Measurements from ENCODE around the gene UST.

The UST gene

GRCh38 chr6:149065658-149066556, 319.1 kb downstream of the UST start:
- in situ Hi-C loops (cut with HindIII; ENCODE audit: low pct_ligation_motif_present, low sequenced_read_pairs): no loop called here
- H3K27ac ChIP-seq: no peak overlapping the region
- no peak overlapping the region for H3K4me3 ChIP-seq (ENCODE audit: low read depth, low read length)
- no peak for DNase-seq
- no peaks in the 10 kb centered on the region for H3K27me3 ChIP-seq (replicated peaks)
- no peaks in the 10 kb centered on the region for H3K36me3 ChIP-seq (replicated peaks)
- TF ChIP-seq CTCF (IDR thresholded peaks at IDR 0.05; ENCODE audit: low read depth, low read length, missing control alignments): no peak

- no peak overlapping the region for H3K4me3 ChIP-seq (ENCODE audit: low read depth, low read length)
- no peak for TF ChIP-seq CTCF (IDR thresholded peaks at IDR 0.05; ENCODE audit: low read depth, low read length, missing control alignments)
- no peak overlapping the region for H3K27ac ChIP-seq
- no peak for DNase-seq
- no peaks in the 10 kb centered on the region for H3K27me3 ChIP-seq (replicated peaks)
- in situ Hi-C loops (cut with HindIII; ENCODE audit: low pct_ligation_motif_present, low sequenced_read_pairs): no loop called here
- H3K36me3 ChIP-seq (replicated peaks): no peaks in the 10 kb centered on the region
These were observed 325.2 kb downstream of the UST start for GRCh38 chr6:149071997-149072396.

GRCh38 chr6:149074832-149075258, 328.0 kb downstream of the UST start:
- H3K36me3 ChIP-seq (replicated peaks): no peaks in the 10 kb centered on the region
- no peak overlapping the region for H3K4me3 ChIP-seq (ENCODE audit: low read depth, low read length)
- no peak for DNase-seq
- in situ Hi-C loops (cut with HindIII; ENCODE audit: low pct_ligation_motif_present, low sequenced_read_pairs): loop anchor here (25.0 kb wide), 1 partner anchor 337 kb away; the partner anchor contains the start of gene SUMO4
- H3K27me3 ChIP-seq (replicated peaks): no peaks in the 10 kb centered on the region
- no peak overlapping the region for H3K27ac ChIP-seq
- TF ChIP-seq CTCF (IDR thresholded peaks at IDR 0.05; ENCODE audit: low read depth, low read length, missing control alignments): no peak

GRCh38 chr6:149075616-149076354, 329.0 kb downstream of the UST start:
- no peak overlapping the region for H3K4me3 ChIP-seq (ENCODE audit: low read depth, low read length)
- no peak for DNase-seq

GRCh38 chr6:149076355-149076734, 329.5 kb downstream of the UST start:
- no peak for DNase-seq
- in situ Hi-C loops (cut with HindIII; ENCODE audit: low pct_ligation_motif_present, low sequenced_read_pairs): loop anchor here (25.0 kb wide), 1 partner anchor 336 kb away; the partner anchor contains the start of gene SUMO4
- TF ChIP-seq CTCF (IDR thresholded peaks at IDR 0.05; ENCODE audit: low read depth, low read length, missing control alignments): no peak
- no peak overlapping the region for H3K27ac ChIP-seq
- H3K36me3 ChIP-seq (replicated peaks): no peaks in the 10 kb centered on the region
- H3K4me3 ChIP-seq (ENCODE audit: low read depth, low read length): no peak overlapping the region
- no peaks in the 10 kb centered on the region for H3K27me3 ChIP-seq (replicated peaks)

More at GRCh38 chr6:149075616-149076354, 329.0 kb downstream of the UST start:
- Histone ChIP-seq H3K27ac (no peak overlapping the region), H3K27me3 (replicated peaks) (no peaks in the 10 kb centered on the region), H3K36me3 (replicated peaks) (no peaks in the 10 kb centered on the region)
- in situ Hi-C loops (cut with HindIII; ENCODE audit: low pct_ligation_motif_present, low sequenced_read_pairs): loop anchor here (25.0 kb wide), 1 partner anchor 337 kb away; the partner anchor contains the start of gene SUMO4
- no peak for TF ChIP-seq CTCF (IDR thresholded peaks at IDR 0.05; ENCODE audit: low read depth, low read length, missing control alignments)
